WTC11 (cell line): ENCODE data around the gene ARF5.

Source experiments
- ATF1 ChIP-seq: sonication (generic); formaldehyde crosslinking; IDR thresholded peaks from 2 replicates; pipeline ENCODE4 v1.8.1; 2023; ENCODE audit warnings: mild to moderate bottlenecking, moderate library complexity, missing genetic modification reagents
- ETV6 ChIP-seq: sonication (generic); formaldehyde crosslinking; IDR thresholded peaks from 2 replicates; pipeline ENCODE4 v1.8.1; 2022; ENCODE audit warnings: mild to moderate bottlenecking, missing genetic modification reagents
- FOXK1 ChIP-seq: sonication (generic); formaldehyde crosslinking; IDR thresholded peaks from 2 replicates; pipeline ENCODE4 v1.8.0; 2022; ENCODE audit warnings: mild to moderate bottlenecking, moderate library complexity, missing genetic modification reagents
- GABPB1 ChIP-seq: sonication (generic); formaldehyde crosslinking; IDR thresholded peaks from 2 replicates; pipeline ENCODE4 v1.8.1; 2023; ENCODE audit warnings: mild to moderate bottlenecking, missing genetic modification reagents
- MAX ChIP-seq: sonication (generic); formaldehyde crosslinking; IDR thresholded peaks from 2 replicates; pipeline ENCODE4 v1.8.0; 2022; ENCODE audit warnings: mild to moderate bottlenecking, missing genetic modification reagents
- MLX ChIP-seq: sonication (generic); formaldehyde crosslinking; IDR thresholded peaks from 2 replicates; pipeline ENCODE4 v1.8.1; 2023; ENCODE audit warnings: mild to moderate bottlenecking, missing genetic modification reagents, moderate library complexity
- MXD4 ChIP-seq: fragments of 250-450 bp; sonication (Bioruptor Pico); IDR thresholded peaks from 2 replicates; pipeline ENCODE4 v1.8.0; 2021; ENCODE audit warnings: mild to moderate bottlenecking, moderate library complexity, borderline replicate concordance
- NR3C1 ChIP-seq: sonication (generic); formaldehyde crosslinking; conservative IDR thresholded peaks from 2 replicates; pipeline ENCODE4 v1.8.1; 2023; ENCODE audit warnings: low read depth, mild to moderate bottlenecking, missing genetic modification reagents
- TCF7 ChIP-seq: sonication (generic); formaldehyde crosslinking; IDR thresholded peaks from 2 replicates; pipeline ENCODE4 v1.8.0; 2022; ENCODE audit warnings: mild to moderate bottlenecking, low read depth, missing genetic modification reagents, moderate library complexity
- ZNF138 ChIP-seq: sonication (generic); formaldehyde crosslinking; conservative IDR thresholded peaks from 2 replicates; pipeline ENCODE4 v1.8.1; 2022; ENCODE audit warnings: mild to moderate bottlenecking, moderate library complexity, missing genetic modification reagents
- ZNF232 ChIP-seq: sonication (generic); formaldehyde crosslinking; IDR thresholded peaks from 2 replicates; pipeline ENCODE4 v1.8.0; 2022; ENCODE audit warnings: mild to moderate bottlenecking, missing genetic modification reagents
- ZNF423 ChIP-seq: fragments of 250-450 bp; sonication (Bioruptor Pico); IDR thresholded peaks from 2 replicates; pipeline ENCODE4 v2.1.2; 2022; ENCODE audit warnings: mild to moderate bottlenecking, moderate library complexity
- TF ChIP-seq, protein P1 (sequence below): sonication (generic); formaldehyde crosslinking; IDR thresholded peaks from 2 replicates; pipeline ENCODE4 v1.8.0; 2022; ENCODE audit warnings: missing genetic modification reagents
- TF ChIP-seq, protein P2 (sequence below): fragments of 200-600 bp; IDR thresholded peaks from 2 replicates; pipeline ENCODE4 v1.8.0; 2022; ENCODE audit warnings: antibody characterized with exemption

DNA sequence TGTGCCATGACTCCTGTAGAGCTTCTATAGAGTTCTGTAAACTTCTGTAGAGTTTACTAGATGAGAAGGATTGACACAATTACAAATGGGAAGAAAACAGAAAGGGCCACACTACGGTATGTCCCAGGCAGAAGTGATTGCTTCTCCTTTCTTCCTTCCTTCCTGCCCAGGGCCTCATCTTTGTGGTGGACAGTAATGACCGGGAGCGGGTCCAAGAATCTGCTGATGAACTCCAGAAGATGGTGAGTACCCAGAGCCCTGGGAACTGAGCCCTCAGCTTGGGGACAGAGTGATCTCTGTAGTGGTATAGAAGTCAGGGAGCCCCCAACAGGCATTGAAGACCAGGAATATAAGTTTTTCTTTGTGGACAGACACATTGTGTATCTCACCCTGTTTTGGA lies 1.7 kb downstream of the ARF5 start:
- TF ChIP-seq MXD4 (CRISPR knock-in tag) = no peak
- no peak for TF ChIP-seq GABPB1 (CRISPR knock-in tag)
- no peak for TF ChIP-seq ZNF138
- TF ChIP-seq, protein P1, sequence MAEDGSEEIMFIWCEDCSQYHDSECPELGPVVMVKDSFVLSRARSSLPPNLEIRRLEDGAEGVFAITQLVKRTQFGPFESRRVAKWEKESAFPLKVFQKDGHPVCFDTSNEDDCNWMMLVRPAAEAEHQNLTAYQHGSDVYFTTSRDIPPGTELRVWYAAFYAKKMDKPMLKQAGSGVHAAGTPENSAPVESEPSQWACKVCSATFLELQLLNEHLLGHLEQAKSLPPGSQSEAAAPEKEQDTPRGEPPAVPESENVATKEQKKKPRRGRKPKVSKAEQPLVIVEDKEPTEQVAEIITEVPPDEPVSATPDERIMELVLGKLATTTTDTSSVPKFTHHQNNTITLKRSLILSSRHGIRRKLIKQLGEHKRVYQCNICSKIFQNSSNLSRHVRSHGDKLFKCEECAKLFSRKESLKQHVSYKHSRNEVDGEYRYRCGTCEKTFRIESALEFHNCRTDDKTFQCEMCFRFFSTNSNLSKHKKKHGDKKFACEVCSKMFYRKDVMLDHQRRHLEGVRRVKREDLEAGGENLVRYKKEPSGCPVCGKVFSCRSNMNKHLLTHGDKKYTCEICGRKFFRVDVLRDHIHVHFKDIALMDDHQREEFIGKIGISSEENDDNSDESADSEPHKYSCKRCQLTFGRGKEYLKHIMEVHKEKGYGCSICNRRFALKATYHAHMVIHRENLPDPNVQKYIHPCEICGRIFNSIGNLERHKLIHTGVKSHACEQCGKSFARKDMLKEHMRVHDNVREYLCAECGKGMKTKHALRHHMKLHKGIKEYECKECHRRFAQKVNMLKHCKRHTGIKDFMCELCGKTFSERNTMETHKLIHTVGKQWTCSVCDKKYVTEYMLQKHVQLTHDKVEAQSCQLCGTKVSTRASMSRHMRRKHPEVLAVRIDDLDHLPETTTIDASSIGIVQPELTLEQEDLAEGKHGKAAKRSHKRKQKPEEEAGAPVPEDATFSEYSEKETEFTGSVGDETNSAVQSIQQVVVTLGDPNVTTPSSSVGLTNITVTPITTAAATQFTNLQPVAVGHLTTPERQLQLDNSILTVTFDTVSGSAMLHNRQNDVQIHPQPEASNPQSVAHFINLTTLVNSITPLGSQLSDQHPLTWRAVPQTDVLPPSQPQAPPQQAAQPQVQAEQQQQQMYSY (CRISPR knock-in tag) = no peak
- TF ChIP-seq, protein P2, sequence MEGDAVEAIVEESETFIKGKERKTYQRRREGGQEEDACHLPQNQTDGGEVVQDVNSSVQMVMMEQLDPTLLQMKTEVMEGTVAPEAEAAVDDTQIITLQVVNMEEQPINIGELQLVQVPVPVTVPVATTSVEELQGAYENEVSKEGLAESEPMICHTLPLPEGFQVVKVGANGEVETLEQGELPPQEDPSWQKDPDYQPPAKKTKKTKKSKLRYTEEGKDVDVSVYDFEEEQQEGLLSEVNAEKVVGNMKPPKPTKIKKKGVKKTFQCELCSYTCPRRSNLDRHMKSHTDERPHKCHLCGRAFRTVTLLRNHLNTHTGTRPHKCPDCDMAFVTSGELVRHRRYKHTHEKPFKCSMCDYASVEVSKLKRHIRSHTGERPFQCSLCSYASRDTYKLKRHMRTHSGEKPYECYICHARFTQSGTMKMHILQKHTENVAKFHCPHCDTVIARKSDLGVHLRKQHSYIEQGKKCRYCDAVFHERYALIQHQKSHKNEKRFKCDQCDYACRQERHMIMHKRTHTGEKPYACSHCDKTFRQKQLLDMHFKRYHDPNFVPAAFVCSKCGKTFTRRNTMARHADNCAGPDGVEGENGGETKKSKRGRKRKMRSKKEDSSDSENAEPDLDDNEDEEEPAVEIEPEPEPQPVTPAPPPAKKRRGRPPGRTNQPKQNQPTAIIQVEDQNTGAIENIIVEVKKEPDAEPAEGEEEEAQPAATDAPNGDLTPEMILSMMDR = no peak
- TF ChIP-seq MLX (CRISPR knock-in tag) = no peak
- TF ChIP-seq MAX = no peak
- TF ChIP-seq FOXK1 (CRISPR knock-in tag) = no peak
- TF ChIP-seq TCF7 (CRISPR knock-in tag) = no peak
- TF ChIP-seq ETV6 (CRISPR knock-in tag) = no peak
- TF ChIP-seq NR3C1 = no peak
- TF ChIP-seq ZNF423 (CRISPR knock-in tag) = no peak
- TF ChIP-seq ZNF232 (CRISPR knock-in tag) = no peak
- no peak for TF ChIP-seq ATF1
